Thoracic aorta (tissue), 2 donors: ENCODE data around the gene GPR150. TPM values are rescaled to one million over a fixed set of nuclear protein-coding genes. Genes with fewer than 3 reads are reported as not detected.

ENCODE experiments used
- ATAC-seq: fragments of 150-250 bp; one replicate; pipeline ENCODE4 v1.8.0; 2017; ENCODE audit warnings: low read depth; ENCODE audit not compliant: insufficient number of reproducible peaks, low FRiP score
- DNase-seq: peaks from one replicate; pipeline ENCODE4 v3.0.0-alpha.2; 2020; ENCODE audit warnings: low spot score
- H3K27ac ChIP-seq, 2 donors: fragments of 200-600 bp; sonication (generic); 1 replicate in 1 of 2; 2 replicates in 1 of 2; pipeline ENCODE4 v1.5.1; 2016; ENCODE audit warnings: mild to moderate bottlenecking in 2 of 2, moderate library complexity in 2 of 2
- H3K27me3 ChIP-seq: fragments of 200-600 bp; sonication (generic); replicated peaks from 2 replicates; pipeline ENCODE4 v1.6.0; 2016; ENCODE audit warnings: mild to moderate bottlenecking; ENCODE audit not compliant: insufficient read depth
- H3K36me3 ChIP-seq: fragments of 200-600 bp; sonication (generic); one replicate; pipeline ENCODE4 v1.5.1; 2016
- H3K4me1 ChIP-seq, 2 donors: fragments of 200-600 bp; sonication (generic); 1 replicate in 1 of 2; 2 replicates in 1 of 2; pipeline versions ENCODE4 v1.5.1 to v1.6.0; 2016; ENCODE audit warnings: low read depth in 2 of 2, mild to moderate bottlenecking in 1 of 2; ENCODE audit not compliant: control insufficient read depth in 1 of 2
- H3K4me3 ChIP-seq: fragments of 200-600 bp; sonication (generic); 2 replicates; pipeline ENCODE4 v1.5.1; 2016; ENCODE audit warnings: mild to moderate bottlenecking
- H3K9me3 ChIP-seq: fragments of 200-600 bp; sonication (generic); 2 replicates; pipeline ENCODE4 v1.5.1; 2016
- CTCF ChIP-seq: fragments of 200-600 bp; sonication (generic); IDR thresholded peaks from one replicate; pipeline ENCODE4 v1.5.1; 2019; ENCODE audit warnings: antibody characterized with exemption
- total RNA-seq, 2 donors: library from RNA; depleted of rRNA; stranded (reverse); fragments of >200 nt; gene quantifications; one replicate each; pipeline versions ENCODE4 v1.1.0 to v1.2.3, GENCODE V29; 2016

Gene GPR150
- total RNA-seq, 2 donors from 2014 or later, result 1.1 TPM; not detected in 1

GRCh38 chr5:95668728-95669127 is 48.8 kb downstream of the GPR150 start:
- H3K4me3 ChIP-seq, result no peak overlapping the region
- ATAC-seq (no peak), DNase-seq (no peak)
- no peaks in the 10 kb centered on the region for H3K9me3 ChIP-seq
- no peak for TF ChIP-seq CTCF
- no peaks in the 10 kb centered on the region for H3K36me3 ChIP-seq
- no peaks in the 10 kb centered on the region for H3K27me3 ChIP-seq
- H3K4me1 ChIP-seq, result peaks cover 3 to 15% of the 10 kb centered on the region in 2 donors
- no peak overlapping the region for H3K27ac ChIP-seq

GRCh38 chr5:95669540-95669939 is 49.7 kb downstream of the GPR150 start:
- H3K27me3 ChIP-seq, result no peaks in the 10 kb centered on the region
- ATAC-seq, result no peak
- H3K36me3 ChIP-seq, result no peaks in the 10 kb centered on the region
- no peak for TF ChIP-seq CTCF
- H3K4me1 ChIP-seq, result peaks cover 3 to 15% of the 10 kb centered on the region in 2 donors
- no peaks in the 10 kb centered on the region for H3K9me3 ChIP-seq
- H3K4me3 ChIP-seq, result no peak overlapping the region
- no peak overlapping the region for H3K27ac ChIP-seq
- DNase-seq, result peak; percentile 12

- Histone ChIP-seq H3K4me3 (no peak overlapping the region), H3K27me3 (no peaks in the 10 kb centered on the region), H3K36me3 (no peaks in the 10 kb centered on the region), H3K27ac (no peak overlapping the region), H3K4me1 (peaks cover 3 to 15% of the 10 kb centered on the region in 2 donors), H3K9me3 (no peaks in the 10 kb centered on the region)
- no peak for TF ChIP-seq CTCF
- ATAC-seq (no peak), DNase-seq (no peak)
Observed at GRCh38 chr5:95669985-95670384, 50.1 kb downstream of the GPR150 start.

GRCh38 chr5:95670568-95670967 is 50.7 kb downstream of the GPR150 start:
- Histone ChIP-seq H3K4me1 (peaks cover 3 to 15% of the 10 kb centered on the region in 2 donors), H3K4me3 (no peak overlapping the region), H3K36me3 (no peaks in the 10 kb centered on the region), H3K27ac (no peak overlapping the region), H3K27me3 (no peaks in the 10 kb centered on the region), H3K9me3 (no peaks in the 10 kb centered on the region)
- ATAC-seq, result no peak
- DNase-seq, result no peak
- TF ChIP-seq CTCF, result no peak

Other genes with a start within 250 kb of the GPR150 start
- gene FAM81B, start 228.7 kb upstream of the GPR150 start, total RNA-seq, result not detected
- gene SKIC3, start 65.1 kb upstream of the GPR150 start, total RNA-seq, result 10 to 100 TPM; 53.2 to 78.0 TPM
- 1 to 10 TPM; 5.1 to 8.5 TPM for gene ARSK, start 65.0 kb upstream of the GPR150 start, total RNA-seq
- gene RFESD, start 26.7 kb downstream of the GPR150 start, total RNA-seq, result 10 to 100 TPM in 1 of 2 donors, under 1 TPM in 1; 0.85 to 11.1 TPM
- under 1 TPM in 1 of 2 donors, not detected in 1; 0.35 TPM for gene SPATA9, start 62.9 kb downstream of the GPR150 start, total RNA-seq
- 10 to 100 TPM; 34.1 to 71.2 TPM for gene RHOBTB3, start 111.2 kb downstream of the GPR150 start, total RNA-seq
- 100 to 1,000 TPM in 1 of 2 donors, 10 to 100 TPM in 1; 29.2 to 148 TPM for gene GLRX, start 202.6 kb downstream of the GPR150 start, total RNA-seq